GM23248 (cell line): Measurements from ENCODE around the gene DAPK1. TPM values are rescaled to one million over a fixed set of nuclear protein-coding genes. Genes with fewer than 3 reads are reported as not detected.

Experiments used
- DNase-seq: peaks from one replicate; pipeline ENCODE4 v3.0.0-alpha.2; 2015
- H2AFZ ChIP-seq: fragments of 200-600 bp; sonication (generic); 2 replicates; pipeline ENCODE4 v1.6.1; 2016; ENCODE audit warnings: antibody characterized with exemption
- H3F3A ChIP-seq: fragments of 200-600 bp; sonication (generic); 2 replicates; pipeline ENCODE4 v1.6.1; 2016; ENCODE audit warnings: mild to moderate bottlenecking, antibody characterized with exemption, mixed run types; ENCODE audit not compliant: insufficient read depth
- H3K27ac ChIP-seq: fragments of 200-600 bp; sonication (generic); 2 replicates; pipeline ENCODE4 v1.5.1; 2016; ENCODE audit warnings: mild to moderate bottlenecking
- H3K27me3 ChIP-seq: fragments of 200-600 bp; sonication (generic); replicated peaks from 2 replicates; pipeline ENCODE4 v1.6.1; 2016; ENCODE audit warnings: mild to moderate bottlenecking; ENCODE audit not compliant: insufficient read depth
- H3K36me3 ChIP-seq: fragments of 200-600 bp; sonication (generic); 2 replicates; pipeline ENCODE4 v1.6.1; 2016; ENCODE audit warnings: low read depth, mild to moderate bottlenecking
- H3K4me1 ChIP-seq: fragments of 200-600 bp; sonication (generic); 2 replicates; pipeline ENCODE4 v1.6.1; 2016; ENCODE audit warnings: mild to moderate bottlenecking; ENCODE audit not compliant: insufficient read depth
- H3K4me2 ChIP-seq: fragments of 200-600 bp; sonication (generic); one replicate; pipeline ENCODE4 v1.6.1; 2016; ENCODE audit warnings: mild to moderate bottlenecking; ENCODE audit not compliant: unreplicated experiment
- H3K4me3 ChIP-seq: fragments of 200-600 bp; sonication (generic); 2 replicates; pipeline ENCODE4 v1.5.1; 2016; ENCODE audit warnings: mild to moderate bottlenecking
- H3K79me2 ChIP-seq: fragments of 200-600 bp; sonication (generic); 2 replicates; pipeline ENCODE4 v1.6.1; 2016; ENCODE audit warnings: mild to moderate bottlenecking; ENCODE audit not compliant: insufficient read depth
- H3K9ac ChIP-seq: fragments of 200-600 bp; sonication (generic); 2 replicates; pipeline ENCODE4 v1.6.1; 2016; ENCODE audit warnings: mild to moderate bottlenecking
- H3K9me2 ChIP-seq: fragments of 200-600 bp; sonication (generic); 2 replicates; pipeline ENCODE4 v1.6.1; 2016; ENCODE audit warnings: mixed run types, mild to moderate bottlenecking, moderate library complexity; ENCODE audit not compliant: insufficient read depth
- H3K9me3 ChIP-seq: fragments of 200-600 bp; sonication (generic); one replicate; pipeline ENCODE4 v1.6.1; 2017; ENCODE audit warnings: low read depth
- H4K20me1 ChIP-seq: fragments of 200-600 bp; sonication (generic); 2 replicates; pipeline ENCODE4 v1.6.0; 2016; ENCODE audit not compliant: insufficient read depth
- EZH2 ChIP-seq: fragments of 200-600 bp; sonication (generic); IDR thresholded peaks from 2 replicates; pipeline ENCODE4 v1.6.1; 2018; ENCODE audit warnings: antibody characterized with exemption, mild to moderate bottlenecking; ENCODE audit not compliant: insufficient read depth, poor library complexity, severe bottlenecking
- EZH2phosphoT487 ChIP-seq: fragments of 200-600 bp; sonication (generic); IDR thresholded peaks from 2 replicates; pipeline ENCODE4 v1.6.1; 2018; ENCODE audit warnings: antibody characterized with exemption, moderate library complexity, mild to moderate bottlenecking, low read depth; ENCODE audit not compliant: insufficient read depth
- WGBS, 2 experiments: methylation state at CpG; one replicate each; pipeline ENCODE4 v1.1.6; 2015 to 2017; ENCODE audit warnings: low lambda C conversion rate in 2 of 2, low coverage in 1 of 2; ENCODE audit errors: missing lambda C conversion rate in 2 of 2; 5-methylcytosine and 5-hydroxymethylcytosine counted together
- in situ Hi-C: fragments of 300-500 bp; cut with MboI; formaldehyde crosslinking; loops from 2 replicates; pipeline ENCODE4 v1.15.0; 2020
- polyA plus RNA-seq: library from polyadenylated mRNA; unstranded; fragments of >200 nt; fragmentation: Nextera tagmentation; extraction: Ambion mirVana; gene quantifications from 2 replicates; pipeline ENCODE4 v1.2.1, GENCODE V29; 2016
- total RNA-seq: library from RNA; depleted of rRNA; stranded (reverse); fragments of >200 nt; shearing (Covaris generic); gene quantifications from 2 replicates; pipeline ENCODE4 v1.2.3, GENCODE V29; 2014

The DAPK1 gene
- total and polyA plus RNA-seq, 2 experiments from 2014 or later: 1.6 to 1.9 TPM

DNA sequence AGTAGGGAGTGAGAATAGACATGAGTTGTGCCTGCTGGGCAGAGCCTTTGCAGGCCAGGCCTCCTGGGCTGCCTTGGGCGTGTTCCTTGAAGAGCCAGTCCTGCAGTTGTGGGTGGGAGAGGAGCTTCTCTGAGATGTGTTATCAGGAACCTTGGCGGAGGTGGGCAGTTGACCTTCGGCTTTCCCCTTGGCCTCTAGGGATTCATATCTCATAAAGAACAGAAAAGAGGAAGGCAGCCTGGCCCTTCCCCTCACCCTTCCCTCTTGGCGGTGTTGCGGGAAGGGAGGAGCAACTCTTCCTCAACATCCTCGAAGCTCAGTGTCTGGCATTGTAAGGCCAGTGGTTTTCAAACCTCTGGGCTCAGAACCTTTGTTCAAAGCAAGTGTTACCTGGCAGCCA, 59.2 kb downstream of the DAPK1 start:
- in situ Hi-C loops: no loop called here
- TF ChIP-seq EZH2phosphoT487 (no peak), EZH2 (no peak)
- H3K27ac ChIP-seq: no peak overlapping the region
- no peak overlapping the region for H2AFZ ChIP-seq
- H3K4me1 ChIP-seq: no peaks in the 10 kb centered on the region
- H3K4me3 ChIP-seq: no peak overlapping the region
- 55 to 56% methylated on average over 6 of the region's 6 CpGs for WGBS, 2 experiments
- DNase-seq: no peak
- no peaks in the 10 kb centered on the region for H3K79me2 ChIP-seq
- no peaks in the 10 kb centered on the region for H3K9me3 ChIP-seq
- H3F3A ChIP-seq: no peaks in the 10 kb centered on the region
- no peak overlapping the region for H3K4me2 ChIP-seq
- no peaks in the 10 kb centered on the region for H3K36me3 ChIP-seq
- H4K20me1 ChIP-seq: no peaks in the 10 kb centered on the region
- no peaks in the 10 kb centered on the region for H3K27me3 ChIP-seq
- no peak overlapping the region for H3K9ac ChIP-seq
- H3K9me2 ChIP-seq: no peaks in the 10 kb centered on the region

- no peak for TF ChIP-seq EZH2phosphoT487
- TF ChIP-seq EZH2: no peak
- Histone ChIP-seq H3K36me3 (no peaks in the 10 kb centered on the region), H3K9me2 (no peaks in the 10 kb centered on the region), H3K79me2 (no peaks in the 10 kb centered on the region), H3K27me3 (no peaks in the 10 kb centered on the region), H3K4me2 (no peak overlapping the region), H3K4me1 (no peaks in the 10 kb centered on the region), H3F3A (no peaks in the 10 kb centered on the region), H4K20me1 (no peaks in the 10 kb centered on the region), H3K9ac (no peak overlapping the region), H3K4me3 (no peak overlapping the region), H3K27ac (no peak overlapping the region), H3K9me3 (no peaks in the 10 kb centered on the region), H2AFZ (no peak overlapping the region)
- no peak for DNase-seq
- WGBS, 2 experiments: 0% methylated on average over 1 of the region's 1 CpG
- in situ Hi-C loops: no loop called here
These were observed 60.3 kb downstream of the DAPK1 start for GRCh38 chr9:87557996-87558395.

DNA sequence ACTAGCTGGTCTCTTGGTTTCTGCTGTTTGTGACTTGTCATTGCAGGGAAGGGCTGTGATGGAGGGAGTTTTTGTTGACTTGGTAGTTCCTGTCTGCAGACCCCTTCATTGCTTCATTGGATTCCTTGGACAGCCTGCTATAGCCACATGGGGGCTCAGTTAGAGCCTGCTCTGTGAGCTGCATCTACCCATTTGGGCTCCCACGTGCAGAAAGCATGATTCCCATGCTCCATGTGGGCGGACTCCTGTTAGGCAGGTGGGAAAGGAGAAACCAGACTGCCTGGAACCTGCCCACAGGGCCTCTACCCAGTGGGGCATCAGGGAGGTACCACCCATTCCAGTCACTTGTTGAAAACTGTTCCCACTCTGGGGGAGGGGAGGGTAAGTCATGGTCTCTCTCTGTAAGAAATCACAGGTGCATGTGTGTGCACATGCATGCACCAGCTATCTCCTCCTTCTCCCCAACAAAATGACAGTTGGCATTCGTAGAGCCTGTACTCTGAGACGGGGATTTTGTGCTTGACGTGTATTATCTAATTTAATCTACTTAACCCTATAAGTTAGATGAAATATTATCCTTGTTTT, 61.0 kb downstream of the DAPK1 start:
- Histone ChIP-seq H3K27ac (no peak overlapping the region), H3K9me3 (no peaks in the 10 kb centered on the region), H2AFZ (no peak overlapping the region), H3F3A (no peaks in the 10 kb centered on the region), H3K4me1 (no peaks in the 10 kb centered on the region), H3K9me2 (no peaks in the 10 kb centered on the region), H3K79me2 (no peaks in the 10 kb centered on the region), H3K4me3 (no peak overlapping the region), H3K36me3 (no peaks in the 10 kb centered on the region), H3K4me2 (no peak overlapping the region), H4K20me1 (no peaks in the 10 kb centered on the region), H3K9ac (no peak overlapping the region), H3K27me3 (no peaks in the 10 kb centered on the region)
- no peak for TF ChIP-seq EZH2phosphoT487
- no peak for TF ChIP-seq EZH2
- WGBS, 2 experiments: 31 to 33% methylated on average over 5 of the region's 5 CpGs
- DNase-seq: no peak
- in situ Hi-C loops: no loop called here

- Histone ChIP-seq H3K79me2 (no peaks in the 10 kb centered on the region), H2AFZ (no peak overlapping the region), H3K27ac (no peak overlapping the region), H3K9me2 (no peaks in the 10 kb centered on the region), H3K4me2 (no peak overlapping the region), H3K4me3 (no peak overlapping the region), H3K9ac (no peak overlapping the region), H4K20me1 (no peaks in the 10 kb centered on the region), H3K27me3 (no peaks in the 10 kb centered on the region), H3K36me3 (no peaks in the 10 kb centered on the region), H3K9me3 (no peaks in the 10 kb centered on the region), H3K4me1 (no peaks in the 10 kb centered on the region), H3F3A (no peaks in the 10 kb centered on the region)
- 57 to 62% methylated on average over 7 of the region's 7 CpGs for WGBS, 2 experiments
- in situ Hi-C loops: no loop called here
- TF ChIP-seq EZH2phosphoT487: no peak
- no peak for TF ChIP-seq EZH2
- DNase-seq: no peak
These were observed 64.4 kb downstream of the DAPK1 start for GRCh38 chr9:87562062-87562461.

GRCh38 chr9:87562530-87563170, 65.0 kb downstream of the DAPK1 start:
- Histone ChIP-seq H3K79me2 (no peaks in the 10 kb centered on the region), H3F3A (no peaks in the 10 kb centered on the region), H3K27ac (no peak overlapping the region), H3K9ac (no peak overlapping the region), H3K27me3 (no peaks in the 10 kb centered on the region), H3K9me3 (no peaks in the 10 kb centered on the region), H3K4me2 (no peak overlapping the region), H2AFZ (no peak overlapping the region), H3K36me3 (no peaks in the 10 kb centered on the region), H3K4me1 (no peaks in the 10 kb centered on the region), H4K20me1 (no peaks in the 10 kb centered on the region), H3K4me3 (no peak overlapping the region), H3K9me2 (no peaks in the 10 kb centered on the region)
- TF ChIP-seq EZH2 (no peak), EZH2phosphoT487 (no peak)
- in situ Hi-C loops: no loop called here
- WGBS, 2 experiments: 35 to 41% methylated on average over 2 of the region's 2 CpGs
- no peak for DNase-seq
